ENCODE measurements around the gene GATM.
"Not testable (repeated sequence)": the region's sequence is repeated elsewhere in the genome, so short reads cannot be mapped to it uniquely, and the experiment has no call there.

GATM gene

DNA sequence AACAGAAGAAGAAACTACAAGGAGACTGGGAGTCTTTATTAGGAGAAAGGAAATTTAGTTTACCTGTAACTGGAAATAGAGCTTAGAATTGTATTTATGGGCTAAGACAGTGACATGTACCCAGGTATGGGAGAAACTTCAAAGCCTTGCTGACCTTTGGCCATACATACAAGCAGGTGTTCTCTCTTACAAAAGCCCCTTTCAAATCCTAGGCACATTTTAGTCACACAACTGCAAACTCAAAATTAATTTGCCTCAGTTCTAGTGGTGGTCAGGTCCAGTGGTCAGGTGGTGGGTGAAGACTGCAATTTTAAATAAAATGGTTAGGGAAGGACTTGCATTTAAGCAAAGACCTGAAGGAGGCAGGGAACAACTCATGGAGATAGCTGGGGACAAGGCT is 30.4 kb downstream of the GATM start:
- no peak for DNase-seq

DNA sequence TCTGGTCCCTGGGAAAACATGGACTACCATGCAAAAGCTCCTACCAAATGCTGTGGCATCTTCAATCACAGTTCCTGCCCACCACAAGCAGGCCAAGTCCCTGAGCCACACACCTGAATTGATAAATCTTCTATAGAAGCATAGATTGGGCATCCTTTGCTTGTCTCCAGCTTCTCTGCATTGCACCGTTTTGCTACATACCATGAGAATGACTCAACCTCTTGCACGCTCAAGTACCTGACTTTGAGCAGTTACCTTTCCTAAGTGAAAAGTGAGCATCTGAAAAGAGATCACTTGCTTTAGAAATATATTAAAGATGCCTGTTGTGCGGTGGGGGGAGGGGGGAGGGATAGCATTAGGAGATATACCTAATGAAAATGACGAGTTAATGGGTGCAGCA is 31.3 kb downstream of the GATM start:
- DNase-seq = no peak

DNA sequence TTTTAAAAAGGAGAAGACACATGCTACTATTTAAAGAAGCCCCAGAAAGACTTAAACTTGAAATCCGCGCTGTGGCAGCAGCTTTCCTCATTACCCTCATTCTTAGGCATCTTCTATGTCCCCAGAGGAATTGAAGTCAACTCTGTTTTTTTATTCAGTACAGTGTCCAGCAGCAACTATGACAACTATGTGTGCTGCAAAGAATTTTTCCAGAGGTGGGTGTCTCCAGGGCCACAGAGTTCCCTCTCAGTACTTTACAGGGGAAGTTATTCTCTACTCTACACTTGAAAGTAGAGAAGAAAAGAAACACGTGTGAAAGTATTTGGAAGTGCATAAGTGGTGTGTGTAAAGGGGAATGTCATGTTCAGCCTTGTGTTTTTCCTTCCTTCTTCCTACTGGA is 32.0 kb downstream of the GATM start:
- no peak for DNase-seq

DNA sequence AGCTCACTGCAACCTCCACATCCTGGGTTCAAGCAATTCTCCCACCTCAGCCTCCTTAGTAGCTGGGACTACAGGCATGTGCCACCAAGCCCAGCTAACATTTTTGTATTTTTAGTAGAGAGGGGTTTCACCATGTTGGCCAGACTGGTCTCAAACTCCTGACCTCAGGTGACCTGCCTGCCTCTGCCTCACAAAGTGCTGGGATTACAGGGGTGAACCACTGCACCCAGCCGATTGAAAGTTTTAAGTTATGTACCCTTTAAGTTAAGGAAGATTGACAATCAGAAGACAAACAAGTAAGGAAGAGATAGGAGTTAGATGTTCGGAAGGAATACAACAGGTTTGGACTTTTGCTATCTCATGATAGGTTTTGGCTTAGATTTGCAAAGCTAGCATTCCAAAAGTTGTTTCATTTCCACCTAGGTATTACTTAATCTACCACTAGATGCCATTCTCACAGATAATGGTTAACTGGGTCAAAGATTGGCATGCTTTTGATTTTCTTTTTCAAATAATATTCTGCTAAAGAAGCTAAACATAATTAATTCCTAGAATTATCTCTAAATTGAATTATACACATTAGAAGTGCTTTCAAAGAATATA is 35.0 kb downstream of the GATM start:
- no peak for DNase-seq

DNA sequence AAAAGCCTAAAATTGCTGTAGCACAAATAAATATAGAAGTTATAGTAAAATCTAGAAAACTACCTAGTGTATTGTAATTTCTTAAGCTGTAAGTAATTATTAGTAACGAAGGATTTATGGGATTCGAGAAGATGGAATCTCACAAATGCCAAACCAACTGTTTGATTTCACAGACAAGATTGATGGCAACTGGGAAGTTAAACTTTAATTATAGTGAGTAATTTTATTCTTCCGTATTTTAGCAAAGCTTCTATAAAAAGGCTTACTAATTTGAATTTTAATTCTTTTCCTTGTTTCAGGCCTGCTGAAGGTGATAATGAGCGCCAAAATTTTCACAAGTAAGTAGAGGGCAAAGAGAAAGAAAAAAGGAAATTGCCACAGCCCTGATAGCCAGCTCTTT is 36.6 kb downstream of the GATM start:
- no peak for DNase-seq

DNA sequence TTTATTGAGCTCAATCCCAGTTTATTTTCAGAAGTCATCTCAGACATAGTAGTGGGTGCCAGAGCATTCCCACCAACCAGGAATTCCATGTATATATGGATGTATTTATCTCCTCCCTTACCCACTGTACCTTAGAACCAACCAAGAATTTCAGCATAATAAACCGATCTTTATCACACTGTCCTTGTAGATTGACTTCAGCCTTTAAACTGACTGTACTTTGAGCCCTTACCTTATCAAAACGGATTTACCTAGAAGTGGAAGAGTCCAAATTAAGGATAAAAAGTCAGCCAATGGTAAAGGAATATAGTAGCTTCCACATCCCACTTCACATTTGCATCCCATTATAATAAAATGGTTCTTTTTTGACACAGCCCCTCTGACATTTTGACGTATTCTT is 37.9 kb downstream of the GATM start:
- no peak for DNase-seq

DNA sequence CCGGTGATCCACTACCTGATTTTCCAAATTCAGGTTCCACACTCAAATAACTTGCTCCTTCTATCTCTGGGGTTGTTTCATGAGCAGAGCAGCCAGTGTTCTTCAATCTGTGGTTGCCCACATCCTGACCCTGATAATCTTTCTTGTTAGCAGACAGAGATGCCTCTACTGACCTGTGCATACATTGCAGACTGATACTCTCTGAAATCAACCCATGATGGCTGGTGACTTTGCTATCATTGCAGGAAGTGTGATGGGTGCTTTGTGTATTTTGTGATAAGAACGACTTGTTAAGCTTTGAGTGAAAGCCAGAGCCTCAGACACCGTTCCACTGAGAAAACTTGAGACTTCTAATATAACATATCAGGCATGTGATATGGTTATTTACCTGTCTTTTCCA is 39.9 kb downstream of the GATM start:
- no peak for DNase-seq

DNA sequence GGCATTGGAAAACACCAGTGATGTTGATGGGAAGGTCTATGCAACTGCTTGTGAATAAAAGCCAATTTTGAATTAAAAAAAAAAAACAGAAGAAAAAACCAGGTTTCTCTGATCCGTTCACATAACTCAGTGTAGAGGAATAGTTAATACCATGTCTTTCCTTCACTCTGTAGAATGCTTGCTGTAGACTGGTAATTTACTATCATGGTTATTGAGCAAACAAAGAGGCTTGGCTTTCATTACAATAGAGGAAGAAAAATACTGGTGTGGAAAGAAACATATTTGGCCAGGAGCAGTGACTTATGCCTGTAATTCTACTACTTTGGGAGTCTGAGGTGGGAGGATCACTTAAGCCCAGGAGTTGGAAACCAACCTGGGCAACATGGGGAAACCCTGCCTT is 41.1 kb downstream of the GATM start:
- DNase-seq = no peak

DNA sequence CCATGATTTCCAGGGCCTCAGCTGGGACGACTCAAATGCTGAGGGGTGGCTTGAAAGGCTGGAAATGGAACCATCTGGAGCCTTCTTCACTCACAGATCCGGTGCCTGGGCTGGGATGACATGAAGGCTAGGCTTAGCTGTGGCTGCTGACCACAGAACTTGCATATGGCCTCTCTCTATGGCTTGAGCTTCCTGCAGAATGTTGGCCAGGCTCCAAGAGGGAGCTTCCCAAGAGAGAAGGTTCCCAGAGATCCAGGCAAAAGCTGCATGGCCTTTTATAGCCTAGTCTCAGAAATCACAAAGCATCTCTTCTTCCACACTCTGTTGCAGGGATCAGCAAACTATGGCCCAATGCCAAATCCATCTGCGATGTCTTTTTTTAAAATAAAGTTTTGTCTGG is 44.8 kb downstream of the GATM start:
- DNase-seq = no peak

DNA sequence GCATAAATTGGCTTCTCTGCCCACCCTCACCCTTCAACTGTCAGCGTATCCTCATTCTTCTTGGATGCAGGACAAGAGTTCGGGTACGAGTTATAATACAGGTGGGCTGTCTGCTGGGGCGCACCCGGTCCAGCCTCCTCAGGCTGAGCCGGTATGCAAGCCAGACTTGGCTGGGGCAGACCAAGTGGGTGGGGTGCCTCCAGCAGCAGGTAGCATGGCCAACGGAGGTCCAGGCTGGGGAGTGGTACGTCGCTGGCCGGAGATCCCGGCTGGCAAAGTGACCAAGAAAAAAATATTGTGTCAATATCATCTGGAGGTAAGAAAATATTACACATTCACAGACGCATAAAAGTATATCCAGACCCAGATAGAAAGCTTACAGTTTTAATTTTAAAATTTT is 45.6 kb downstream of the GATM start:
- DNase-seq = no peak

DNA sequence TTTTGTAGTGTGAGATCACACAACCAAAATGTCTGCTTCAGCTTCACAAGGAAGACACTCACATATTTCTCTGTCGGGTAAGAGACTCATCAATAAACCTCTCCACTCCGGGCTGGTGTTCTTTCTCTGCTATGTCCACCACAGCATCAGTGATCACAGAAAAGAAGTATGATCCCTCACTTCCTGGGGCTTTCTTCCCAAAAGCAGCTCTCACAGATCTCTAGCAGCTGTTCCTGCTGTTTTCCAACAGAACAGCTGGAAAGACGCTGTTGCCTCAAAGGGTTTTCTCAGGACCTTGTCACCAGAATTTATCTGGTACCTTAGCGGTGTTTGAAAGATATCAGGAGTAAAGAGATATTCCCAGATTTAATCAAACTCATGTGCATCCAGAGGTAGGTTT is 46.4 kb downstream of the GATM start:
- DNase-seq = no peak

DNA sequence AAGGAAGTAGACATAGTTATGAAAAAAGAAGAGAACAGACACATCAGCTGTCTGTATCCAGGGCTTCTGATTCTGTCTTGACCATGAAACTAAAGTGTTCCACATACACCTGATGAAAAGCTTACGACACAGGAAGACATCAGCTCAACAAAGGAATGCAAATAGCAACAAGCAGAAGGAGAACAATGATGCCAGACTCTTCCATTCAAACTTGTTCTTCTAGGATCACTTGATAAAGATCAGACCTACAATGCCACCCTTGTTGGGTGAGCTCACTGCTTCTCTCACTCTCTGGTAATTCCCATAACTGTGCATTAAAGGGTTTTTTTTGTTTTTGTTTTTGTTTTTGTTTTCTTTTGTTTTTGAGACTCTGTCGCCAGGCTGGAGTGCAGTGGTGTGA is 49.7 kb downstream of the GATM start:
- DNase-seq = no peak

DNA sequence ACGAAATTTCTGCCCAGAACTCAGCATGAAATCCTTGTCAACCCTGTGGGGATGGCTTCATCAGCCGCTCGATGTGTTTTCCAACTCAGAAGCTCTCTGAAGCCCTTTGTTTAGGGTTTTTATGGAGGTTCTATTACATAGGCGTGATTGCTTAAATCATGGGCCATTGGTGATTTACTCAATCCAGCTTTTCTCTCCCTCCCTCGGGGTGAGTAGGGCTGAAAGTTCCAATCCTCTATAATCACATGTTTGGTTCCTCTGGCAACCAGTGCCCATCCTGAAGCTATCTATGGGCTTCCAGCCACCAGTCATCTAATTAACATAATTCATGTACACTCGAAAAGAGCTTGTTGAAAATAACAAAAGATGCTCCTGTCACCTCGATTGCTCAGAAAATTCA is 51.6 kb downstream of the GATM start:
- DNase-seq = no peak

DNA sequence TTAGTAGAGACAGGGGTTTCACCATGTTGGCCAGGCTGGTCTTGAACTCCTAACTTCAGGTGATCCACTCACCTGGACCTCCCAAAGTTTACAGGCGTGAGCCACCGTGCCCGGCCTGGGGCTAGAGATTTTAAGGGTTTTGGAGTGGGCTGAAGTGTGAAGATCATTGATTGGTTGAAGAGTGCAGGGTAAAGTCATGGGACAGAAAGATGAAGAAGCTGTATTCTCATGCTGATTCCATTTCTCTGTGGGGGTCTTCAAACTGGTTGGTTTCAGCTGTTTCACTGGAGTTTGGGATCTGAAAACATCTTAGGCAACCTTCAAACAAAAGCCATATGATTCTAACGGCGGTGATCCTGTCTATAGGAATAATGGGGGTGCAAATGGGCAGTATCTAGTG is 52.1 kb downstream of the GATM start:
- no peak for DNase-seq

DNA sequence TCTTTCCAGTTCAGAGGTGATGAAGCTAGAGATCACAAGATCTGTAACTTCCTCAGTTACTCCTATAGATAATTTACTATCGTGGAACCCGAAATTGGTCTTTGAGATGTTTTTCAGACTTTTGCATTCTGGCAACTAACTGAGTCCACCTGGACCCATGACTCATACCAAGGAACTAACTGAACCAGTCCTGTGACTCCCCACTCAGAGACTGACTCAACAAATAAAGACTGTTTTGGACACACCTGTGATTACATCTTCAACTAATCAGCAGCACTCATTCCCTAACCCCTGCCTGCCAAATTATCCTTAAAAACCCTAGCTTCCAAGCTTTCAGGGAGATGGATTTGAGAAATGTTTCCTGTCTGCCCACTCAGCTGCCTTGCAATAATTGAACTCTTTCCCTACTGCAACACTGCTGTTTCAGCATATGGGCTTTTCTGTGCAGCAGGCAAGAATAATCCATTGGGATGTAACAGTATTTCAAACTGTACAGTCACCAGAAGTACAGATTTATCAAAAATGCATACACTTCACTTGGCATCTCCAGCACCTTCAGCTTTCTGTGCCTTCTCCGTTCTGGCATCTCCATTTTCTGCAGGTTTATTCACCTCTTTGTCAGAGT is 57.7 kb downstream of the GATM start:
- no peak for DNase-seq

DNA sequence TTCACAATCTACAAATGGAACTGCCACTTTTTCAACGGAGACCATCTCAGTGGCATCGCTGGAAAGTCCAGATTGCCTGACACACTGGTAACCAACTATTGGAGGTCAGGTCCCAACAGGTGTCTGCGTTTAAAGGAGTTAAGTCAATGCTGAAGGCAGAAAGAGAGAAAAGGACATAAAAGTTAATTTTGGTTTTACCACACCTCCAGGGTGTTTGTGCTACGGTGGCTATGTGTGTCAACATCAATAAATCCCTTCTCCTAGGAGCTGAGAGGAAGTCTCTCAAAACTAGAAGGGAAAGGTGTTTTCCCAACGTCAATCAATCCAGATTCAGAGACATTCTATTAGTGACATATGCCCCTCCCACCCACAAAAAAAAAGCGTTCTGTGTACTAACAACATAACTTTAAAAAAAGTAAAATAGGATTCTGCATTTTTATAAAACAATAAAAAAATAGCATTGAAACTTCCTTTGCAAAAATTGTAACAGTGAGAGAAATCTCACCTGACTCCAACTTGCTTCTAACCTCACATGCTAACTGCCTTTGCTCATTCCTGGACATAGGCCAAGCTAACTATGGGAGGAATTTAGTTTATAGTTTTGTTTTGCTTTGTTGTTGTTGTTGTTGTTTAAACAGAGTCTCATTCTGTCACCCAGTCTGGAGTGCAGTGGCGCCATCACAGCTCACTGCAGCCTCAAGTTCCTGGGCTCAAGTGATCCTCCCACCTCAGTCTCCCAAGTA is 58.7 kb downstream of the GATM start:
- no peak for DNase-seq

DNA sequence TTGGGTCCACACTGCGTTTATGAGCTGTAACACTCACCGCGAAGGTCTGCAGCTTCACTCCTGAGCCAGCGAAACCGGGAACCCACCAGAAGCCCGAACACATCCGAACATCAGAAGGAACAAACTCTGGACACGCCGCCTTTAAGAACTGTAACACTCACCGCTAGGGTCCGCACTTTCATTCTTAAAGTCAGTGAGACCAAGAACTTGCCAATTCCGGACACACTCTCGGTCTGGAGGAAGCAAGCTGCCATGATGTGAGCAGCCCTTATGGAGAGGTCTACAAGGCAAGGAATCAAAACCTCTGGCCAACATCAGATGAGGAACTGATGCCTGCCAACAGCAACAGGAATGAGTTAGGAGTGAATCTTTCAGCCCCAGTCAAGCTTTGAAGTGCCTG is 63.4 kb downstream of the GATM start:
- no peak for DNase-seq

DNA sequence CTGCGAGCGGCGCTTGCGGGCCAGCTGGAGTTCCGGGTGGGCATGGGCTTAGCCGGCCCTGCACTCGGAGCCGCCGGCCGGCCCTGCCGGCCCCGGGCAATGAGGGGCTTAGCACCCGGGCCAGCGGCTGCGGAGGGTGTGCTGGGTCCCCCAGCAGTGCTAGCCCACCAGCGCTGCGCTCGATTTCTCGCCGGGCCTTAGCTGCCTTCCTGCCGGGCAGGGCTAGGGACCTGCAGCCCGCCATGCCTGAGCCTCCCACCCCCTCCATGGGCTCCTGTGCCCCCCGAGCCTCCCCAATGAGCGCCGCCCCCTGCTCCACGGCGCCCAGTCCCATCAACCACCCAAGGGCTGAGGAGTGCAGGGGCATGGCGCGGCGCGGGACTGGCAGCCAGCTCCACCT is 64.2 kb downstream of the GATM start:
- DNase-seq = not testable (repeated sequence)

All from NCI-H187 (cell line).